ENCODE data around the gene NBPF1.
"Not testable (repeated sequence)": the region's sequence is repeated elsewhere in the genome, so short reads cannot be mapped to it uniquely, and the experiment has no call there.

NBPF1 gene

DNA sequence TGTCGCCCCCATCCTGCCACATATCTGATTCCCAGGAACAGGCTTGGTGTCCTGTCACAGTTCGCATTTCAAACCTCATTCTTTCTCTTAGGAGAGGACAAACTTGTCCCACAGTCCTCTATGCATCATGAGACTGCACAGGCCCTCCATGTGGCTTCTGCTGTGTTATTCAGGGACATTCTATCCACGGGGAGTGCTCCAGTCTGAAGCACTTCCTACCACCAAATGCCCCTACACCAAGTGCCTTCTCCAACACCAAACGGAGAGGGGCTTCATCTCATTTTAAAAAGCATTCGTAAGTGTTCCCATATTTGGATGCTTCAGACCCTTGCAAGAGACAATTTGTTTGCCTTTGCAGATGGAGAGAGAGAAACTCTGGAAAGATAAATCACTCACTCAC lies 25.3 kb downstream of the NBPF1 start:
- not testable (repeated sequence) for H3K4me1 ChIP-seq (ENCODE audit: control insufficient read depth in 2 of 2, insufficient read depth in 1 of 2, low read depth in 1 of 2, low read length in 2 of 2); H3K4me3 ChIP-seq (ENCODE audit: low read length in 2 of 2); H3K27ac ChIP-seq (replicated peaks; ENCODE audit: low read length); H3K27me3 ChIP-seq (ENCODE audit: control insufficient read depth in 3 of 3, insufficient read depth in 3 of 3, low read depth in 1 of 3, low read length in 3 of 3); H3K4ac ChIP-seq (ENCODE audit: low read length); H3K9ac ChIP-seq (ENCODE audit: low read depth, low read length, poor library complexity); H2BK12ac ChIP-seq (ENCODE audit: low read length); DNase-seq (ENCODE audit: low spot score); H3K79me1 ChIP-seq (ENCODE audit: low read depth, low read length); H2BK15ac ChIP-seq (ENCODE audit: low read length); H2AK5ac ChIP-seq (ENCODE audit: low read depth, low read length); H3K4me2 ChIP-seq (ENCODE audit: insufficient read depth, low read length, poor library complexity, severe bottlenecking); H4K8ac ChIP-seq (ENCODE audit: low read depth, low read length); H3K9me3 ChIP-seq (replicated peaks in 1 of 2; ENCODE audit: control insufficient read depth in 2 of 2, insufficient read depth in 1 of 2, low read depth in 1 of 2, low read length in 2 of 2); H2AFZ ChIP-seq (ENCODE audit: low read length); H2BK120ac ChIP-seq (ENCODE audit: low read depth, low read length); H2BK5ac ChIP-seq (ENCODE audit: low read length); H4K91ac ChIP-seq (ENCODE audit: low read depth, low read length, poor library complexity); H3K14ac ChIP-seq (ENCODE audit: low read length); H3K23ac ChIP-seq (ENCODE audit: low read depth, low read length, poor library complexity); H3K18ac ChIP-seq (ENCODE audit: low read length)
- no CpG with 5 or more reads among the region's 5 CpGs for WGBS, 2 donors (ENCODE audit: extremely low coverage in 2 of 2, insufficient read length in 2 of 2, insufficient replicate concordance in 1 of 2)
- peaks cover 2 to 24% of the 10 kb centered on the region in 2 donors for H3K36me3 ChIP-seq (replicated peaks in 1 of 2; ENCODE audit: control insufficient read depth in 2 of 2, insufficient read depth in 2 of 2, low read length in 2 of 2)

DNA sequence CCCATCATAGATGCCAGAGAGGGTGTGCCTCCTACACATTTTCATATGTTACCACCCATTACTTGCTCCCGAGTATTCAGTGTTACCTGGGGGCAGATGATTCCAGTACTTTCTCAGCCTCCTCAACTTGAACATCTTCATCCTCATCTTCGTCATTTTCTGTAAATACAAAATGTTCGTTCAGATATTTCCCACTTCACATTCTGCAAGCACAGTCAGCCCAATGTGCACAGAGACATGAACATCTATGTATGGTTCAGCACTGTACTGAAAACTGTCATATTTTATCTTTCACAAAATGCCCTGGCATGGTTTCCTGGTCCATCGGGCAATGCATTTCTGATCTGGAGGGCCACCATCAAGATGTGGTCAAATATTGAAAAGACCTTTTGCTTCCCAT lies 25.7 kb downstream of the NBPF1 start:
- H3K79me1 ChIP-seq (ENCODE audit: low read depth, low read length); H4K91ac ChIP-seq (ENCODE audit: low read depth, low read length, poor library complexity); H3K27ac ChIP-seq (replicated peaks; ENCODE audit: low read length); H2BK12ac ChIP-seq (ENCODE audit: low read length); H3K18ac ChIP-seq (ENCODE audit: low read length); H2AFZ ChIP-seq (ENCODE audit: low read length); H2AK5ac ChIP-seq (ENCODE audit: low read depth, low read length); H3K4ac ChIP-seq (ENCODE audit: low read length); H3K4me2 ChIP-seq (ENCODE audit: insufficient read depth, low read length, poor library complexity, severe bottlenecking); H3K4me3 ChIP-seq (ENCODE audit: low read length in 2 of 2); H3K4me1 ChIP-seq (ENCODE audit: control insufficient read depth in 2 of 2, insufficient read depth in 1 of 2, low read depth in 1 of 2, low read length in 2 of 2); H3K14ac ChIP-seq (ENCODE audit: low read length); H3K9me3 ChIP-seq (replicated peaks in 1 of 2; ENCODE audit: control insufficient read depth in 2 of 2, insufficient read depth in 1 of 2, low read depth in 1 of 2, low read length in 2 of 2); H3K23ac ChIP-seq (ENCODE audit: low read depth, low read length, poor library complexity); H2BK5ac ChIP-seq (ENCODE audit: low read length); DNase-seq (ENCODE audit: low spot score); H2BK15ac ChIP-seq (ENCODE audit: low read length); H3K27me3 ChIP-seq (ENCODE audit: control insufficient read depth in 3 of 3, insufficient read depth in 3 of 3, low read depth in 1 of 3, low read length in 3 of 3); H3K9ac ChIP-seq (ENCODE audit: low read depth, low read length, poor library complexity); H2BK120ac ChIP-seq (ENCODE audit: low read depth, low read length); H4K8ac ChIP-seq (ENCODE audit: low read depth, low read length): not testable (repeated sequence)
- no CpG with 5 or more reads among the region's 4 CpGs for WGBS, 2 donors (ENCODE audit: extremely low coverage in 2 of 2, insufficient read length in 2 of 2, insufficient replicate concordance in 1 of 2)
- H3K36me3 ChIP-seq (replicated peaks in 1 of 2; ENCODE audit: control insufficient read depth in 2 of 2, insufficient read depth in 2 of 2, low read length in 2 of 2) = peaks cover 2 to 27% of the 10 kb centered on the region in 2 donors

DNA sequence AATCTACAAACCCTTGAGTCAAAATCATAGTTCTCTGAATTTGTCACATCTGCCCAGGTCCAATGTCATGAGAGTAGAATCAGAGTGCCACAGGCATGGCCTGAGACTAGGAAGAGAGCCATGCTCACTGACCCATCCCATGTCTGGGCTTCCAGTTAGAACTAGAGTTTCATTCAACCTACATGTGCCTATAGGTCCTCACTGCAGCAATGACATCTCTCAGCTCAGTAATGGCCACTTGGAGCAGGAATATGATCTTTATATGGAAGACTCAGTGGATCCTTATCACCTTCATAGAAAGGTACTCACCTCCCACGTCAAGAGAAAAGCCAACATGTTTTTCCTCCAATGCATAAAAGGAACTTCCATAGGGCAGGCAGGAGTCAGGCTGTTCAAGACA lies 48.0 kb downstream of the NBPF1 start:
- not testable (repeated sequence) for H2AK5ac ChIP-seq (ENCODE audit: low read depth, low read length); H3K27me3 ChIP-seq (ENCODE audit: control insufficient read depth in 3 of 3, insufficient read depth in 3 of 3, low read depth in 1 of 3, low read length in 3 of 3); H2BK5ac ChIP-seq (ENCODE audit: low read length); H3K4me3 ChIP-seq (ENCODE audit: low read length in 2 of 2); H3K9me3 ChIP-seq (replicated peaks in 1 of 2; ENCODE audit: control insufficient read depth in 2 of 2, insufficient read depth in 1 of 2, low read depth in 1 of 2, low read length in 2 of 2); H2AFZ ChIP-seq (ENCODE audit: low read length); H3K14ac ChIP-seq (ENCODE audit: low read length); H3K18ac ChIP-seq (ENCODE audit: low read length); H3K27ac ChIP-seq (replicated peaks; ENCODE audit: low read length); H3K4me1 ChIP-seq (ENCODE audit: control insufficient read depth in 2 of 2, insufficient read depth in 1 of 2, low read depth in 1 of 2, low read length in 2 of 2); H2BK15ac ChIP-seq (ENCODE audit: low read length); DNase-seq (ENCODE audit: low spot score); H2BK120ac ChIP-seq (ENCODE audit: low read depth, low read length); H3K79me1 ChIP-seq (ENCODE audit: low read depth, low read length); H4K91ac ChIP-seq (ENCODE audit: low read depth, low read length, poor library complexity); H3K23ac ChIP-seq (ENCODE audit: low read depth, low read length, poor library complexity); H4K8ac ChIP-seq (ENCODE audit: low read depth, low read length); H3K9ac ChIP-seq (ENCODE audit: low read depth, low read length, poor library complexity); H3K4me2 ChIP-seq (ENCODE audit: insufficient read depth, low read length, poor library complexity, severe bottlenecking); H3K36me3 ChIP-seq (replicated peaks in 1 of 2; ENCODE audit: control insufficient read depth in 2 of 2, insufficient read depth in 2 of 2, low read length in 2 of 2); H3K4ac ChIP-seq (ENCODE audit: low read length); H2BK12ac ChIP-seq (ENCODE audit: low read length)
- WGBS, 2 donors (ENCODE audit: extremely low coverage in 2 of 2, insufficient read length in 2 of 2, insufficient replicate concordance in 1 of 2) = no CpG with 5 or more reads among the region's 1 CpG

DNA sequence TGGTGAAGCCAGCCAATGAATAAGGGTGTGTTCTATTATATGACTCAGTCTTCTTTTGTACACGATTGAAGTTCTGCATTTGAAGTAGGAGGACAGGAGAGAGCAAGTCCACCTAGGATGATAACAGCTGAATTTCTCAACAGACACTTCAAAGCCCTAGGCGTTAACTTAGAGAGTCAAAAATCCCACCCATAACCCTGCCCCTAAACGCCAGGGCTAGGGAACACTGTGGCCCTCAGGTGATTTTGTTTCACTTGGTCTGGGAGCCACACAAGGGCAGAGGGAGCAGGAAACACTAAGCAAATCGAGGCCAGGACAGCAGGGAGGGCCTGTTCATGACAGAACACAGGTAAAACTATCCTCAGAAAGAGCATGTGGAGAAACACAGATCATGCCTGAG lies 52.3 kb downstream of the NBPF1 start:
- H3K23ac ChIP-seq (ENCODE audit: low read depth, low read length, poor library complexity); H3K27me3 ChIP-seq (ENCODE audit: control insufficient read depth in 3 of 3, insufficient read depth in 3 of 3, low read depth in 1 of 3, low read length in 3 of 3); H2BK120ac ChIP-seq (ENCODE audit: low read depth, low read length); H3K27ac ChIP-seq (replicated peaks; ENCODE audit: low read length); H3K14ac ChIP-seq (ENCODE audit: low read length); H3K9ac ChIP-seq (ENCODE audit: low read depth, low read length, poor library complexity); H2AFZ ChIP-seq (ENCODE audit: low read length); H3K4me3 ChIP-seq (ENCODE audit: low read length in 2 of 2); H3K18ac ChIP-seq (ENCODE audit: low read length); H3K4me2 ChIP-seq (ENCODE audit: insufficient read depth, low read length, poor library complexity, severe bottlenecking); H2BK15ac ChIP-seq (ENCODE audit: low read length); DNase-seq (ENCODE audit: low spot score); H3K9me3 ChIP-seq (replicated peaks in 1 of 2; ENCODE audit: control insufficient read depth in 2 of 2, insufficient read depth in 1 of 2, low read depth in 1 of 2, low read length in 2 of 2); H3K4ac ChIP-seq (ENCODE audit: low read length); H3K4me1 ChIP-seq (ENCODE audit: control insufficient read depth in 2 of 2, insufficient read depth in 1 of 2, low read depth in 1 of 2, low read length in 2 of 2); H2AK5ac ChIP-seq (ENCODE audit: low read depth, low read length); H2BK5ac ChIP-seq (ENCODE audit: low read length); H3K36me3 ChIP-seq (replicated peaks in 1 of 2; ENCODE audit: control insufficient read depth in 2 of 2, insufficient read depth in 2 of 2, low read length in 2 of 2); H4K91ac ChIP-seq (ENCODE audit: low read depth, low read length, poor library complexity); H3K79me1 ChIP-seq (ENCODE audit: low read depth, low read length); H2BK12ac ChIP-seq (ENCODE audit: low read length): not testable (repeated sequence)
- WGBS, 2 donors (ENCODE audit: extremely low coverage in 2 of 2, insufficient read length in 2 of 2, insufficient replicate concordance in 1 of 2) = no CpG with 5 or more reads among the region's 4 CpGs
- H4K8ac ChIP-seq (ENCODE audit: low read depth, low read length) = peak overlapping the region; percentile 17

Measured in neuronal stem cell (in vitro differentiated cells).